Measurements from ENCODE around the gene PPIE.

GRCh38 chr1:39700348-39700747 lies 38.3 kb upstream of the PPIE start:
- TF ChIP-seq, protein P1, sequence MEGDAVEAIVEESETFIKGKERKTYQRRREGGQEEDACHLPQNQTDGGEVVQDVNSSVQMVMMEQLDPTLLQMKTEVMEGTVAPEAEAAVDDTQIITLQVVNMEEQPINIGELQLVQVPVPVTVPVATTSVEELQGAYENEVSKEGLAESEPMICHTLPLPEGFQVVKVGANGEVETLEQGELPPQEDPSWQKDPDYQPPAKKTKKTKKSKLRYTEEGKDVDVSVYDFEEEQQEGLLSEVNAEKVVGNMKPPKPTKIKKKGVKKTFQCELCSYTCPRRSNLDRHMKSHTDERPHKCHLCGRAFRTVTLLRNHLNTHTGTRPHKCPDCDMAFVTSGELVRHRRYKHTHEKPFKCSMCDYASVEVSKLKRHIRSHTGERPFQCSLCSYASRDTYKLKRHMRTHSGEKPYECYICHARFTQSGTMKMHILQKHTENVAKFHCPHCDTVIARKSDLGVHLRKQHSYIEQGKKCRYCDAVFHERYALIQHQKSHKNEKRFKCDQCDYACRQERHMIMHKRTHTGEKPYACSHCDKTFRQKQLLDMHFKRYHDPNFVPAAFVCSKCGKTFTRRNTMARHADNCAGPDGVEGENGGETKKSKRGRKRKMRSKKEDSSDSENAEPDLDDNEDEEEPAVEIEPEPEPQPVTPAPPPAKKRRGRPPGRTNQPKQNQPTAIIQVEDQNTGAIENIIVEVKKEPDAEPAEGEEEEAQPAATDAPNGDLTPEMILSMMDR (IDR thresholded peaks at IDR 0.05), result no peak
- TF ChIP-seq EP300 (IDR thresholded peaks at IDR 0.05; ENCODE audit: low read depth) (no peak), POLR2AphosphoS5 (IDR thresholded peaks at IDR 0.05) (no peak), POLR2A (IDR thresholded peaks at IDR 0.05) (no peak)

Data from transverse colon (tissue), 4 donors.